ENCODE measurements around the gene PVALEF. TPM values are rescaled to one million over a fixed set of nuclear protein-coding genes. Genes with fewer than 3 reads are reported as not detected.

PVALEF gene
- total RNA-seq, 1 experiment from 2014 or later = not detected

DNA sequence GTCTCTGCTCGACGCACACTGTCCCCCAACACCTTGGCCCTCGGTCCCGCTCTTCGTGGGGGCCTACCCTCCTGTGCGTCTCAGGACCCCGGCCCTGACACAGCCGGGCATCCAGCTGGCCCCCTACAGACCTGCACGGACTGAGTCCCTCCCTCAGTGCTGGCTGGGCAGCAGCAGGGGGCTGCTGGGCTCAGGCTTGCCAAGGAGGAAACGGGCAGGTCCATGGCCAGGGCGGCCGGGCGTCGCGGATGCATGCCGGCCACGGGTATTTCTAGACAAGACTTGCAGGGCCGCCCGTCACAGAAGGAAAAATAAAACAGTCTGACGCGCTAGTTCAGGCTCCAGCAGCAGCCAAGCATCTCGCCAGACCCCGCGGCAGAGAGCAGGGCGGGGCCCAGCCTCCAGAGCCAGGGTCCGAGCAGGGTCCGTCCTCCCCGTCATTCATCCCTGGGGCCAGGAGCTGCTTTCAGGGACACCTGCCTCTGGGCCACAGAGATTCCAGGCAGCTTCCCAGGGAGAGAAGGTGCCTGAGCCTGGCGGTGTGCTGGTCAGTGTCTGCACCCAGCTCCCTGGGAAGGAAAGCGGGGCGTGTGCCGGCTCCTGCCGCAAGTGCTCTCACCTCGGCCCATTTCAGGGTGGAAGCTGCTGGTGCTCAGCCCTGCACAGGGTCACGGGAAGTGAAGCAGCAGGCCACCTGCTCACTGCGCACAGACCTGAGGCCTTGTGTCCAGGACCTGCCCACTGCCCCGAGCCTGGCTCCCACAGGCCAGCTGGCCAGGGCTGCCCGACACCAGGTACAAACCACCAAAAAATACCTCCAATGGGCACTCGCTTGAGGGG lies 7.2 kb upstream of the PVALEF start:
- DNase-seq (ENCODE audit: low read depth, low spot score) (no peak), ATAC-seq (no peak; the same call in 1 of the 2 replicates)
- H3K27me3 ChIP-seq (ENCODE audit: control insufficient read depth, insufficient read depth, low read length) = no peaks in the 10 kb centered on the region
- H3K27ac ChIP-seq (ENCODE audit: low read length) = no peak overlapping the region
- BruUV-seq (replicated peaks) = no TSS peak
- H3K4me1 ChIP-seq (ENCODE audit: control insufficient read depth, insufficient read depth, low read length) = no peaks in the 10 kb centered on the region
- ChIA-PET POLR2A (no interaction called here), CTCF (interaction anchor here (0.6 kb wide), 1 partner anchor 39 kb away, joined by 3 read pairs; no protein-coding TSS in a partner anchor)
- H3K4me3 ChIP-seq (ENCODE audit: low read depth in 2 of 2, low read length in 2 of 2) = no peak overlapping the region
- H3K36me3 ChIP-seq (ENCODE audit: control insufficient read depth, insufficient read depth, low read length) = no peaks in the 10 kb centered on the region
- intact Hi-C loops (cut with micrococcal nuclease; ENCODE audit: unreplicated experiment) = no loop called here
- in situ Hi-C loops (cut with HindIII; ENCODE audit: low pct_unique_long_range_greater_than_20kb, low sequenced_read_pairs) = no loop called here
- no peak for TF ChIP-seq POLR2AphosphoS5 (IDR thresholded peaks at IDR 0.05; ENCODE audit: low read depth, low read length)
- TF ChIP-seq, protein P1, sequence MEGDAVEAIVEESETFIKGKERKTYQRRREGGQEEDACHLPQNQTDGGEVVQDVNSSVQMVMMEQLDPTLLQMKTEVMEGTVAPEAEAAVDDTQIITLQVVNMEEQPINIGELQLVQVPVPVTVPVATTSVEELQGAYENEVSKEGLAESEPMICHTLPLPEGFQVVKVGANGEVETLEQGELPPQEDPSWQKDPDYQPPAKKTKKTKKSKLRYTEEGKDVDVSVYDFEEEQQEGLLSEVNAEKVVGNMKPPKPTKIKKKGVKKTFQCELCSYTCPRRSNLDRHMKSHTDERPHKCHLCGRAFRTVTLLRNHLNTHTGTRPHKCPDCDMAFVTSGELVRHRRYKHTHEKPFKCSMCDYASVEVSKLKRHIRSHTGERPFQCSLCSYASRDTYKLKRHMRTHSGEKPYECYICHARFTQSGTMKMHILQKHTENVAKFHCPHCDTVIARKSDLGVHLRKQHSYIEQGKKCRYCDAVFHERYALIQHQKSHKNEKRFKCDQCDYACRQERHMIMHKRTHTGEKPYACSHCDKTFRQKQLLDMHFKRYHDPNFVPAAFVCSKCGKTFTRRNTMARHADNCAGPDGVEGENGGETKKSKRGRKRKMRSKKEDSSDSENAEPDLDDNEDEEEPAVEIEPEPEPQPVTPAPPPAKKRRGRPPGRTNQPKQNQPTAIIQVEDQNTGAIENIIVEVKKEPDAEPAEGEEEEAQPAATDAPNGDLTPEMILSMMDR (IDR thresholded peaks at IDR 0.05) = no peak
- no peak for TF ChIP-seq TCF7L2 (IDR thresholded peaks at IDR 0.05; ENCODE audit: low read depth, low read length)
- TF ChIP-seq, protein P2, sequence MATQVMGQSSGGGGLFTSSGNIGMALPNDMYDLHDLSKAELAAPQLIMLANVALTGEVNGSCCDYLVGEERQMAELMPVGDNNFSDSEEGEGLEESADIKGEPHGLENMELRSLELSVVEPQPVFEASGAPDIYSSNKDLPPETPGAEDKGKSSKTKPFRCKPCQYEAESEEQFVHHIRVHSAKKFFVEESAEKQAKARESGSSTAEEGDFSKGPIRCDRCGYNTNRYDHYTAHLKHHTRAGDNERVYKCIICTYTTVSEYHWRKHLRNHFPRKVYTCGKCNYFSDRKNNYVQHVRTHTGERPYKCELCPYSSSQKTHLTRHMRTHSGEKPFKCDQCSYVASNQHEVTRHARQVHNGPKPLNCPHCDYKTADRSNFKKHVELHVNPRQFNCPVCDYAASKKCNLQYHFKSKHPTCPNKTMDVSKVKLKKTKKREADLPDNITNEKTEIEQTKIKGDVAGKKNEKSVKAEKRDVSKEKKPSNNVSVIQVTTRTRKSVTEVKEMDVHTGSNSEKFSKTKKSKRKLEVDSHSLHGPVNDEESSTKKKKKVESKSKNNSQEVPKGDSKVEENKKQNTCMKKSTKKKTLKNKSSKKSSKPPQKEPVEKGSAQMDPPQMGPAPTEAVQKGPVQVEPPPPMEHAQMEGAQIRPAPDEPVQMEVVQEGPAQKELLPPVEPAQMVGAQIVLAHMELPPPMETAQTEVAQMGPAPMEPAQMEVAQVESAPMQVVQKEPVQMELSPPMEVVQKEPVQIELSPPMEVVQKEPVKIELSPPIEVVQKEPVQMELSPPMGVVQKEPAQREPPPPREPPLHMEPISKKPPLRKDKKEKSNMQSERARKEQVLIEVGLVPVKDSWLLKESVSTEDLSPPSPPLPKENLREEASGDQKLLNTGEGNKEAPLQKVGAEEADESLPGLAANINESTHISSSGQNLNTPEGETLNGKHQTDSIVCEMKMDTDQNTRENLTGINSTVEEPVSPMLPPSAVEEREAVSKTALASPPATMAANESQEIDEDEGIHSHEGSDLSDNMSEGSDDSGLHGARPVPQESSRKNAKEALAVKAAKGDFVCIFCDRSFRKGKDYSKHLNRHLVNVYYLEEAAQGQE (IDR thresholded peaks at IDR 0.05; ENCODE audit: insufficient read depth in 1 of 2, low read depth in 2 of 2, low read length in 1 of 2) = no peak
- no peak for TF ChIP-seq SIN3A (IDR thresholded peaks at IDR 0.05; ENCODE audit: borderline replicate concordance, insufficient read depth, low read depth, low read length)
- H3K9me3 ChIP-seq (ENCODE audit: control insufficient read depth, insufficient read depth, low read depth, low read length) = no peaks in the 10 kb centered on the region

DNA sequence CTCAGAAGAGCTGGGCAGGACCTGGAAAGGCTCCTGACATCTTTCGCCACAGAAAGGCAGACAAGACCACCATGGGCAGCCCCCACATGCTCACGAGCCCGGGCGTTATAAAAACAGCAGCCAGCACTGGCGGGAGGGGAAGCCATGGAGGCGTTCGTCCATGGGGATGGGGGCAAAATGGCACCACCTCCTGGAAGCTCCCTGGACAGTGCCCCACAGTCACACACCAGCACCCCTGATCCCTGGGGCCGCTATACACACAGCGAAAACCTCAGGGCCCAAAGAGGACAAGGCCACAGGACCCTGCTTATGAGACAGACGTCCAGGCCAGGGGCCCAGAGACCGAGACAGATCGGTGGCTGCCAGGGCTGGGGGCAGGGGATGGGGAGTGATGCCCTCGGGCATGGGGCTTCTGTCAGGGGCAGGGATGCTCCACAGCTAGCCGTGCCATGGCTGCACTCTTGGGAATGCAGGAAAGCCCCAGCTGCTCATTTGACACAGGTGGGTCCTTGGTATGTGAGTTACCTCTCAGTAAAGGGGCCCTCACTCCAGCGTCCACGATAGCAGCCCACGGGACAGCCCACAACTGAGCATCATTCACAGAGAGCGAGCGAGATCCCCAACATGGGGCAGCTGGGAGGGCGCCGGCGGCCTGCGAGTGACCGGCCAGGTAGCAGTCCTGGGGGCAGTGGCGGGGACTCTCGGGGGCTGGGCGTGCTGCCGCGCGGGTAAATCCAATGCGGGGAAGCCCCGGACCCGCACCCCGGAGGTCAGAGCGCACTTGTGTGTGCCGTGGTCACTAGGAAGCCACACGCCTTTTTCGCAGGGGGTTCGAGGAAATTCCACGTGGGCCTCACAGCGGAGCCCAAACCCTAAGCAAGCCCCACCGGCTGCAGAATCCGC lies 6.4 kb upstream of the PVALEF start:
- no peak overlapping the region for H3K27ac ChIP-seq (ENCODE audit: low read length)
- ChIA-PET POLR2A (no interaction called here), CTCF (no interaction called here)
- H3K36me3 ChIP-seq (ENCODE audit: control insufficient read depth, insufficient read depth, low read length) = no peaks in the 10 kb centered on the region
- no peak for ATAC-seq
- DNase-seq (ENCODE audit: low read depth, low spot score) = no peak
- no peaks in the 10 kb centered on the region for H3K4me1 ChIP-seq (ENCODE audit: control insufficient read depth, insufficient read depth, low read length)
- no peak overlapping the region for H3K4me3 ChIP-seq (ENCODE audit: low read depth in 2 of 2, low read length in 2 of 2)
- no peak for TF ChIP-seq TCF7L2 (IDR thresholded peaks at IDR 0.05; ENCODE audit: low read depth, low read length)
- TF ChIP-seq POLR2AphosphoS5 (IDR thresholded peaks at IDR 0.05; ENCODE audit: low read depth, low read length) = no peak
- TF ChIP-seq, protein P1 (IDR thresholded peaks at IDR 0.05) = no peak
- no peak for TF ChIP-seq SIN3A (IDR thresholded peaks at IDR 0.05; ENCODE audit: borderline replicate concordance, insufficient read depth, low read depth, low read length)
- TF ChIP-seq, protein P2 (IDR thresholded peaks at IDR 0.05; ENCODE audit: insufficient read depth in 1 of 2, low read depth in 2 of 2, low read length in 1 of 2) = no peak
- H3K27me3 ChIP-seq (ENCODE audit: control insufficient read depth, insufficient read depth, low read length) = no peaks in the 10 kb centered on the region
- intact Hi-C loops (cut with micrococcal nuclease; ENCODE audit: unreplicated experiment) (no loop called here), in situ Hi-C loops (cut with HindIII; ENCODE audit: low pct_unique_long_range_greater_than_20kb, low sequenced_read_pairs) (no loop called here)
- BruUV-seq (replicated peaks) = no TSS peak
- H3K9me3 ChIP-seq (ENCODE audit: control insufficient read depth, insufficient read depth, low read depth, low read length) = no peaks in the 10 kb centered on the region

All from Panc1 (cell line).